Left ventricle myocardium superior (tissue), 1 donor: ENCODE measurements around the gene TRIM37. TPM values are rescaled to one million over a fixed set of nuclear protein-coding genes. Genes with fewer than 3 reads are reported as not detected.
"Not testable (repeated sequence)": the region's sequence is repeated elsewhere in the genome, so short reads cannot be mapped to it uniquely, and the experiment has no call there.

Experiments used
- ATAC-seq: fragments of 200-7000 bp; cut with Tn5 transposase; one replicate; pipeline ENCODE4 v1.9.1; 2020; ENCODE audit warnings: mild to moderate bottlenecking, moderate library complexity
- DNase-seq: peaks from one replicate; pipeline ENCODE4 v3.0.0-alpha.2; 2020
- intact Hi-C: fragments of 100-400 bp; cut with micrococcal nuclease; formaldehyde crosslinking; loops from one replicate; pipeline ENCODE4 v1.11.0; 2022
- total RNA-seq: library from RNA; stranded (reverse); fragmentation: NEBNext Ultra II Directional; extraction: Animal tissue kit (Norgen Biotek cat#: 25700); gene quantifications from one replicate; pipeline ENCODE4 v1.2.1, GENCODE V29; 2021
- donor health status: DM: no; HTN: yes; CAD: no; lungs with severe emphysema.

TRIM37 gene
- total RNA-seq, 1 donor from 2014 or later = 19.4 TPM

- intact Hi-C loops = no loop called here
- ATAC-seq = no peak
- DNase-seq = no peak
Observed at GRCh38 chr17:59115474-59115873, 8.8 kb upstream of the TRIM37 start.

GRCh38 chr17:59111539-59111938 is 4.9 kb upstream of the TRIM37 start:
- intact Hi-C loops = no loop called here
- DNase-seq (no peak), ATAC-seq (no peak)

DNA sequence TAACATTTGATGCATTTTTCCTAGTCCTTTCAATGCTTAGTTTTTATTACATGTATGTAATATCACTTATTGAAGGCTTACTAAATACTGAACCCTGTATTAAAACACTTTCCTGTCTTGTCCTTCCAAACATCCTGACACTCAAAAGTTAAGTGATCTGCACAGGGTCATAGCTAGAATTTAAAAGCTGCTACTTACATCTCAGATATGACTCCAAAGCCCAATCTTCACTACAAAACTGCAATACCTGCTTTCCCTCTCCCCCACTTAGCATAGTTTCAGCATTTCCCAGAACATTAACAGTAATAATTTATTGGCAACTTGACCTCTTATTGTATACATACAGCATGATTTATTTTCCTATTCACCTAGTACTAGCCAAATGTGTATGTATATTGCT is 4.3 kb upstream of the TRIM37 start:
- intact Hi-C loops = no loop called here
- no peak for DNase-seq
- no peak for ATAC-seq

GRCh38 chr17:59108400-59109102 is 1.9 kb upstream of the TRIM37 start:
- ATAC-seq (no peak), DNase-seq (no peak)
- intact Hi-C loops = no loop called here

DNA sequence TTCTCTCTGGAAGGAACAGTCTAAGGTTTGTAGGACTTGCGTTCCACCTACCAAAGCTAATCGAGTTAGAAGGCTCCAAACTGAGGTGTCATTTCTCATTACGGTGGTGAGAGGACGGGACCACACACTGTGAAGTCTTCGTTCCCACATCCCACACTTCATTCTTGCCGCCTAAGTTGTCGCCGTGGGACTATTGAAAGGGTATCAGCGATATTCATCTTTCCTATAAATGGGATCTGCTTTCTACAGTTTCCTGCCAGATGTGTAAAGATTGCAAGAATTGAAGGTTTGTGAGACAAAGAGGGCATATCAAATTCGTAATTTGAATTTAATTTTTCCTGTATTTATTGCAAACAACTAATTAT is 608 bp upstream of the TRIM37 start:
- ATAC-seq = no peak
- DNase-seq = no peak
- intact Hi-C loops = no loop called here

DNA sequence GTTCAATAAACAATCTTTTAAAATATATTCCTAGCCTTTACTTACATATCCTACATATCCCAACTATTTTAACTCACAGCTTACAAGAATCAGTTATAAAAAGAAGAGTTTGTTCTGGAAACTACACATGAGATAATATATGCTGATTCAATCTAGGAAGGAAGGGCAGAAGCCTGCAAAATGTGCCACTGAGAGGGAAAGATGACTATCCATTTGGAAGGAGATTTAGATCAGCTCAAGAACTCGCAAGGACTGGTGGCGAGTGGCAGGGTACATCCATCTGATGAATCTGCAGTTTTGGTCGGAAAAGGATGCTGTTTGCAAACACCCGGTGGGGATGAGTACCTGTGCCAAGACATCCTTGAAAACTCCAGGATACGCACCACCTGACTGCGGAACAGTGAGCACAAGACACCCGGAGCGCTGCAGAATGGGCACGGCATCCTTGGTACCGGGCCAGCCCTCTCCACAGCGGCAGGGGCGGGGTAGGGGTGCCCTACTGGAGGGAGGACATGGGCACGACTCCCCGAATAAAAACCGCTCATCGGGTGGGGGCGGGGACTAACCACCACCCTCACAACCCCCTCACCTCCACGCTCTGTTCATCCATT is 723 bp downstream of the TRIM37 start:
- intact Hi-C loops = no loop called here
- peak; percentile 64 for ATAC-seq
- peak; percentile 79 for DNase-seq

GRCh38 chr17:59101178-59101577 is 5.5 kb downstream of the TRIM37 start:
- ATAC-seq (no peak), DNase-seq (no peak)
- intact Hi-C loops = no loop called here

- ATAC-seq = no peak
- no peak for DNase-seq
- intact Hi-C loops = no loop called here
Observed at GRCh38 chr17:59097876-59098275, 8.8 kb downstream of the TRIM37 start.

DNA sequence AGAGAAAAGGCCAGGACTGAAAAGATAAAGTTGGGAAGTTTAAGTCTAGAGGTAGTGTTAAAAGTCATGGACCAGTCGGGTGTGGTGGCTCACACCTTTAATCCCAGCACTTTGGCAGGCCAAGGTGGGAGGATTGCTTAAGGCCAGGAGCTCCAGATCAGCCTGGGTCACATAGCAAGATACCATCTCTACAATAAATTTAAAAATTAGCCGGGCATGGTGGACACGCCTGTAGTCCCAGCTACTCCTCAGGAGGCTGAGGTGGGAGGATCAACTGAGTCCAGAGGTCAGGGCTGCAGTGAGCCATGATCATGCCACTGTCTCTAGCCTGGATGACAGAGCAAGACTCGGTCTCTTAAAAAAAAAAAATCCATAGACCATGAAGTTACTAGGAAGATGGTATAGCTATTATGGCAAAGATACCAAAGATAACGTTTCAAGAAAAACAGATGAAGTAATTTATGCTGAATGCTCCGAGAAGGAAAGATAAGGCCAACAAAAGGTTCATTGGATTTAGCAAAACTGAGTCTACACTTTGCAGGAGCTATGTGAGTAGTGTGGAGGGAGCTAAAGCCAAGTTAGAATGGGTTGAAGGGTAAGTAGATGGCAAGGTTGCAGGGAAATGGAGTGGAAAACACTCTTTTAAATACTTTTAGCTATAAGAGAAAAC is 11.7 kb downstream of the TRIM37 start:
- ATAC-seq = no peak
- intact Hi-C loops = no loop called here

GRCh38 chr17:59093702-59094231 is 12.9 kb downstream of the TRIM37 start:
- ATAC-seq = peak; percentile 86
- intact Hi-C loops = no loop called here
- peak; percentile 51 for DNase-seq

More for the DNA sequence above, 11.7 kb downstream of the TRIM37 start:
- no peak for DNase-seq

DNA sequence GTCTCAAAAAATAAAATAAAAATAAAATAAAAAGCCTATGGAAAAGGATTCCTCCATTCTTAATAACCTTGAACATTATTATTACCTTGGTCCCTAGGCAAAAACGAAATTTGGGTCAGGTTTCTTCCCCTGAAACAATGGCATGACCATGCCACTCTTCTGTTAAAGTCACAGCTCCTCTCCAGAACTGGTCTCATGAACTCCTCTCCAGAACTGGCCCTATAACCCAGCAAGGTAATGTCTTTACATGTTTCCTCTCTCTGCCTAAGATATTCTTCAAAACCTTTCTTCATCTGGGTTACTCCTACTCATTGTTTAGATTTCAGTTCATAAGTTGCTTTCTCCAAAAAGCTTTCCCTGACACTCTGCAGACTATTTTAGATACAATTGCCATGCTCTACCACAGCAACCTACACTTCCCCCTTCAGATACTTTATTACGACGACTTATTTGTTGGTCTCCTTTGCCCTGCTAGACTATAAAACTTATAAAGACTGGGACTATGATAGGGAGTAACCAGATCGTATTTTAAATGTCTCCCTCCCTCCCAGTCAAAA is 13.5 kb downstream of the TRIM37 start:
- intact Hi-C loops = no loop called here
- no peak for DNase-seq
- ATAC-seq = peak; percentile 47

GRCh38 chr17:59090593-59090992 is 16.1 kb downstream of the TRIM37 start:
- ATAC-seq = not testable (repeated sequence)

DNA sequence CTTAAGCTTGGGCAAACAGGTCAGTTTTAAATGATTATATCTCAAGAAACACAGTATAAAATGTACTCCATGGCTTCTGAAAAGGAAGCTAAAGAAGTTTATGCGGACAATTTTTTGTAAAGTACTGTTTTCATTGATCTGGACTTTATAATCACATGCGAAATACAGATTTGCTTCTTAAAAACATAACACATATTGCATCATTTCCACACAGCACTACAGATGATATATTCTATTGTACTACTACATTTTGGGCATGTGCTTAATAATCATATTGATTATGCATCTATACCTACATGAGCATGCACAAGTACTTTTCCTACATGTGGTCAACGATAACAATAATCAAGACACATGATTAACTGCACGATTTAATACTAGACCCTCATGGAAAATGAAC is 22.5 kb downstream of the TRIM37 start:
- DNase-seq (no peak), ATAC-seq (no peak)
- intact Hi-C loops = no loop called here

More at GRCh38 chr17:59090593-59090992, 16.1 kb downstream of the TRIM37 start:
- DNase-seq, intact Hi-C loops: not testable (repeated sequence)

- intact Hi-C loops = no loop called here
- no peak for ATAC-seq
- no peak for DNase-seq
Observed at GRCh38 chr17:59074494-59074893, 32.2 kb downstream of the TRIM37 start.

DNA sequence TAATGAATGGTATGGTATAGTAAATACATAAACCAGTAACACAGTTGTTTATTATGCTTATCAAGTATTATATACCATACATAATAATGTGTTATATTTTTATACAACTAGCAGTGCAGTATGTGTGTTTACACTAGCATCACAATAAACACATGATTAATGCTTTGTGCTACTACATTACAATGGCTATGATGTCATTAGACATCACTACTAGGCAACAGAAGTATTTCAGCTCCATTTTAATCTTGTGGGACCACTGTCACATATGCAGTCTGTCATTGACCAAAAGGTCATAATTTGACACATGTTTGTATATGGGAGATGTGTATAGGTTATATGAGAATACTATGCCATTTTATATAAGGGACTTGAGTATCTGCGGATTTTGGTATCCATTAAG is 32.7 kb downstream of the TRIM37 start:
- intact Hi-C loops = no loop called here
- no peak for ATAC-seq
- no peak for DNase-seq

- DNase-seq = no peak
- intact Hi-C loops = no loop called here
- ATAC-seq = no peak
Observed at GRCh38 chr17:59069856-59070255, 36.8 kb downstream of the TRIM37 start.

DNA sequence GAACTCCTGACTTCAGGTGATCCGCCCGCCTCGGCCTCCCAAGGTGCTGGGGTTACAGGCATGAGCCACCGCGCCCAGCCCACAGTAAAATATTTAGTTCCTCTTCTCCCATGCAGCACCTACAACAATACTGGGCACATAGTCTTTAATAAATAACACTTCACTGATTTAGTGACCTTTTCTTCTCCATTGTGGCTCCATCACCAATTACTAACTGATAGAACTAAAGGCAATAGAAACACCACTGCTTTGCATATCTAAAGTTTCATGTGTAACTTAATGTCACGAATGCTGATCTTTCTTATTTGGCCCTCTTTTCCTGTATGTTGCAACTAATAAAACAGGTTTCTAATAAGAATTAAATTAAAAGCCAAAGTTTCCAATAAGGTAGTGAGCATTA is 38.9 kb downstream of the TRIM37 start:
- intact Hi-C loops = no loop called here
- DNase-seq (no peak), ATAC-seq (no peak)

GRCh38 chr17:59067340-59067739 is 39.3 kb downstream of the TRIM37 start:
- intact Hi-C loops = no loop called here
- no peak for DNase-seq
- no peak for ATAC-seq

DNA sequence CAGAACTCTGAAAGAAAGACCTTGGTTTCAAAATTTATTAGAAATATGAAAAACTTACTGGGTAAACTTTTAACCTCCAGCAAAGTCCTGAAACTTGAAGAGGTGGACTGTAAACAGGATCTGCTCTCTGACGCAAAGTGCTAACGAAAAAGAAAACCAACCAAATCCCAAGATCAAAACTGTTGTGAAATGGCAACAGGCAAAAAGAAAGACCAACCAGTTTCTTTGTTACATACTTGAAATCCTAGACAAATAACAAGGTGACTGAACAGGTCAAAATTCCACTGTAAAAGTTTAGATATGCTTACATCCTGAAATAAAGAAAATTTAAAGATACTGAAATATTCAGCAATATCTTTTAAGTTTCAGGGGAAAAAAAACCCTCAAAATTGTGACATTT is 44.2 kb downstream of the TRIM37 start:
- intact Hi-C loops = no loop called here
- DNase-seq = no peak

DNA sequence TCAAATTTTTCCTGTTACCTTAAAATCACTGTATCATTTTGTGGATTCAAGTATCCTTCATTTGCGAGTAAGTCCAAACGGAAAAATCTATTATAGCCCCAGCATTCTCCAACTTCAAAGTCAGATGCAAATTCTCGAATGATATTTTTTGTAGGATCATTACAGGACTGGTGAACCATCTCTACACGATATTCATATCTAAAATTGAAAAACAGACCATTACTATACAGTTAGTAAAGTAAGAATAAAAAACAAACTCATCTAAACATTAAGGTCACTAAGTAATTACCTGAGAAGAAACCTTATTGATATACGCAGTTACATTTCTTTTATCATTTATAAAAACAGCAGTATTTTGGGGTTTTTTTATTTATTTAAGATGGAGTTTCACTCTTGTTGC is 49.8 kb downstream of the TRIM37 start:
- no peak for DNase-seq
- intact Hi-C loops = no loop called here

More for the DNA sequence above, 44.2 kb downstream of the TRIM37 start:
- ATAC-seq = no peak

More for the DNA sequence above, 49.8 kb downstream of the TRIM37 start:
- ATAC-seq = no peak
